Adrenal gland (tissue), 5 donors: ENCODE data around the gene TLE5.

Experiments
- CTCF ChIP-seq, 6 experiments: fragments of 450-650 bp in 4 of 6; fragments of 200-600 bp in 2 of 6; sonication (generic) in 1 of 6; IDR thresholded peaks; 1 replicate in 5 of 6; 2 replicates in 1 of 6; pipeline versions ENCODE4 v1.5.1 to v1.8.0; 2016 to 2021; ENCODE audit warnings: antibody characterized with exemption in 6 of 6, mild to moderate bottlenecking in 2 of 6, moderate library complexity in 1 of 6
- POLR2A ChIP-seq, 2 donors: fragments of 450-650 bp; IDR thresholded peaks; one replicate each; pipeline ENCODE4 v1.6.1; 2017; ENCODE audit warnings: antibody characterized with exemption in 2 of 2, mild to moderate bottlenecking in 2 of 2, moderate library complexity in 1 of 2
- donor health status: DM: no; HTN: no; CAD: no.

DNA sequence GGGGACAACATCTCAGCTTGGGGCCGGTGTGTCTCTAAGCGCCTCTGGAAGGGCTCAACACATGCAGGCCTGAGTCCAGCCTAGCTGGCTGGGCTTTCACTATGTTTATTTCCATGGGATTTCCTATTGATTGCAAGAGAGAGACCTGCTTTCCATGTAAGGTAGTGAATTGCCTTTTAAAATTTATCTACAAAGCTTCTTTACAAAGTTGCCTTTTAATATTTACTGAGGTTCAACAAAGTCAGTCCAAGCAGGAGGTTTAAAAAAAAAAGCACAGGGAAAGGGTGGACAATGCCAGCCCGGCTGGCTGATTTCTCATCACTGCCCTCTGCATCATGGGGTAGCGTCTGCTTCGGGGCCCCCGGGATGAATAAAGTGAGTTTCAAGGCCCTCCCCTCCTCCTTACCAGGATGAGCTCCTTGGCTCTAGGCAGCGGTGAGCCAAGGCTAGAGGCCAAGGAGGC is 49.0 kb downstream of the TLE5 start:
- TF ChIP-seq POLR2A (IDR thresholded peaks at IDR 0.05) (no peak), CTCF (IDR thresholded peaks at IDR 0.05) (no peak)
